Sigmoid colon (tissue), 7 donors: ENCODE data around the gene GAB2. TPM values are rescaled to one million over a fixed set of nuclear protein-coding genes. Genes with fewer than 3 reads are reported as not detected.
A peak's percentile ranks its signal among the peaks of the same experiment; 100 is the strongest.

Experiments
- DNase-seq: peaks from one replicate; pipeline ENCODE4 v3.0.0-alpha.2; 2019
- H3K27ac ChIP-seq, 4 donors: fragments of 200-600 bp; sonication (generic); one replicate each; pipeline ENCODE4 v1.5.1; 2016 to 2019; ENCODE audit warnings: mild to moderate bottlenecking in 1 of 4
- H3K27me3 ChIP-seq, 3 donors: fragments of 200-600 bp; sonication (generic); one replicate each; pipeline ENCODE4 v1.5.1; 2019; ENCODE audit warnings: mild to moderate bottlenecking in 1 of 3
- H3K36me3 ChIP-seq, 4 donors: fragments of 200-600 bp; sonication (generic); one replicate each; pipeline ENCODE4 v1.5.1; 2016 to 2019
- H3K4me1 ChIP-seq, 4 donors: fragments of 200-600 bp; sonication (generic); one replicate each; pipeline ENCODE4 v1.5.1; 2017 to 2019
- H3K4me3 ChIP-seq, 4 donors: fragments of 200-600 bp; sonication (generic); one replicate each; pipeline ENCODE4 v1.5.1; 2017 to 2019; ENCODE audit warnings: mild to moderate bottlenecking in 2 of 4, moderate library complexity in 1 of 4
- H3K9me3 ChIP-seq, 4 donors: fragments of 200-600 bp in 3 of 4; sonication (generic) in 3 of 4; one replicate each; pipeline versions ENCODE4 v1.5.1 to v1.6.1; 2013 to 2019
- CTCF ChIP-seq, 4 experiments: fragments of 450-650 bp in 3 of 4; fragments of 200-600 bp in 1 of 4; IDR thresholded peaks; one replicate each; pipeline ENCODE4 v1.5.1; 2016 to 2019; ENCODE audit warnings: antibody characterized with exemption in 4 of 4, mild to moderate bottlenecking in 3 of 4, moderate library complexity in 2 of 4
- EP300 ChIP-seq, 4 donors: sonication (generic); formaldehyde crosslinking; IDR thresholded peaks; one replicate each; pipeline ENCODE4 v1.6.1; 2017; ENCODE audit warnings: antibody characterized with exemption in 4 of 4
- POLR2A ChIP-seq, 2 donors: fragments of 450-650 bp; IDR thresholded peaks; one replicate each; pipeline ENCODE4 v1.6.1; 2016; ENCODE audit warnings: antibody characterized with exemption in 2 of 2, mild to moderate bottlenecking in 2 of 2, moderate library complexity in 2 of 2
- POLR2AphosphoS5 ChIP-seq, 4 donors: sonication (generic); formaldehyde crosslinking; IDR thresholded peaks; one replicate each; pipeline ENCODE4 v1.6.1; 2017; ENCODE audit warnings: antibody characterized with exemption in 4 of 4
- WGBS, 2 donors: extraction: QIAGEN DNeasy Blood & Tissue Kit; methylation state at CpG; one replicate each; pipeline ENCODE4 v1.1.7; 2013; 5-methylcytosine and 5-hydroxymethylcytosine counted together
- intact Hi-C: fragments of 100-400 bp; cut with DNase I; formaldehyde crosslinking; loops from one replicate; pipeline ENCODE4 v1.15.1; 2023
- polyA plus RNA-seq, 3 donors: library from polyadenylated mRNA; stranded (reverse); fragments of 200-250 nt; gene quantifications; one replicate each; pipeline ENCODE4 v1.2.3, GENCODE V29; 2013
- total RNA-seq, 4 donors: library from RNA; depleted of rRNA; stranded (reverse); fragments of >200 nt; gene quantifications; one replicate each; pipeline ENCODE4 v1.1.0, GENCODE V29; 2016
- donor health status: healthy with polysubstance abuse.
- donor health status: Bipolar disorder and iron deficiency.
- donor health status: healthy.

The GAB2 gene
- total and polyA plus RNA-seq, 7 donors: 10.8 to 23.5 (median 13.6) TPM

- Histone ChIP-seq H3K4me3 (no peak overlapping the region), H3K4me1 (peaks cover 0 to 45% (median 24%) of the 10 kb centered on the region in 4 donors), H3K9me3 (no peaks in the 10 kb centered on the region), H3K27ac (no peak overlapping the region), H3K36me3 (no peaks in the 10 kb centered on the region), H3K27me3 (no peaks in the 10 kb centered on the region)
- WGBS, 2 donors: 73 to 76% methylated on average over 7 of the region's 7 CpGs
- TF ChIP-seq CTCF (IDR thresholded peaks at IDR 0.05) (no peak), POLR2A (IDR thresholded peaks at IDR 0.05) (no peak), POLR2AphosphoS5 (IDR thresholded peaks at IDR 0.05) (no peak), EP300 (IDR thresholded peaks at IDR 0.05) (no peak)
- no peak for DNase-seq
- intact Hi-C loops: no loop called here
Measured at GRCh38 chr11:78354408-78355308, 63.0 kb downstream of the GAB2 start.

DNA sequence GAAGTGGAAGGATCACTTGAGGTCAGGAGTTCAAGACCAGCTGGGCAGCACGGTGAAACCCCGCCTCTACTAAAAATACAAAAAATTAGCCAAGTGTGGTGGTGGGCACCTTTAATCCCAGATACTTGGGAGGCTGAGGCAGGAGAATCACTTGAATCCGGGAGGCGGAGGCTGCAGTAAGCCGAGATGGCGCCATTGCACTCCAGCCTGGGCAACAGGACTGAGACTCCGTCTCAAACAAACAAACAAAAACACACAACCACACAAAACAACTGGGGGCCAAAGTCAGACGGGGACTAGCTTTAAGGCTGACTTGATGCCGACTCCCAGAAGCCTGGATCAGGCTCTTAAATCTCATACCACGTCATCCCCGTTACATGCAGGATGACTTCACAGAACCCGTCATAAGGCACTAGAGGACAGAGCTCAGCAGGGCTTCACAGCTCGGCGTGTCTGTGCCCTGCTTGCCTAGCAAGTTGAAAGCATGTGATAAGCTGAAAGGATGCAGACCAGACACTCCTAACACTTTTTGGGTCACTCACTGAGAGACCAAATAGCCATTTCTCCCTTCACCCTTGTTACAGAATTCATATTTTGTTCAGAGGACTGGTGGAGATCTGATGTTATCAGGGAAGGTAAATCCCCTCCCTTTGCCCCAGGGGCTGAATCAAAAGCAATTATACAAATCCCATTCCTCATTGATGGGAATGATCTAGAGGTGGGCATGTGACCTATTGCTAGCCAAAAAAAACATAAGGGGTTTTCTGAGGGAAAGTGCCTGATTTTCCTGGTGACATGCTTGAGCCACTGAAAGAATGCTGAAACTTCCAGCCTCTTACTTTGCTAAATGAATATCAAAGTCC is 65.4 kb downstream of the GAB2 start:
- Histone ChIP-seq H3K27me3 (no peaks in the 10 kb centered on the region), H3K9me3 (no peaks in the 10 kb centered on the region), H3K4me1 (peaks cover 0 to 57% (median 36%) of the 10 kb centered on the region in 4 donors), H3K4me3 (no peak overlapping the region), H3K27ac (peak overlapping the region in 3 of 4 donors; percentile 64 to 76 (median 70)), H3K36me3 (no peaks in the 10 kb centered on the region)
- no peak for TF ChIP-seq POLR2A (IDR thresholded peaks at IDR 0.05)
- no peak for TF ChIP-seq EP300 (IDR thresholded peaks at IDR 0.05)
- no peak for TF ChIP-seq CTCF (IDR thresholded peaks at IDR 0.05)
- TF ChIP-seq POLR2AphosphoS5 (IDR thresholded peaks at IDR 0.05): no peak
- intact Hi-C loops: loop anchor here (2.0 kb wide), 1 partner anchor 65 kb away; the partner anchor contains the start of gene GAB2
- DNase-seq: no peak
- WGBS, 2 donors: 93% methylated on average over 14 of the region's 14 CpGs

- intact Hi-C loops: loop anchor here (2.0 kb wide), 1 partner anchor 66 kb away; the partner anchor contains the start of gene GAB2
- 48 to 74% methylated on average over 3 of the region's 3 CpGs for WGBS, 2 donors
- Histone ChIP-seq H3K4me3 (peak overlapping the region in 1 of 4 donors; percentile 7), H3K36me3 (no peaks in the 10 kb centered on the region), H3K4me1 (peaks cover 0 to 57% (median 36%) of the 10 kb centered on the region in 4 donors), H3K27ac (peak overlapping the region; percentile 64 to 76 (median 69)), H3K9me3 (no peaks in the 10 kb centered on the region), H3K27me3 (no peaks in the 10 kb centered on the region)
- DNase-seq: no peak
- no peak for TF ChIP-seq EP300 (IDR thresholded peaks at IDR 0.05)
- TF ChIP-seq POLR2A (IDR thresholded peaks at IDR 0.05): no peak
- no peak for TF ChIP-seq POLR2AphosphoS5 (IDR thresholded peaks at IDR 0.05)
- no peak for TF ChIP-seq CTCF (IDR thresholded peaks at IDR 0.05)
Measured at GRCh38 chr11:78351193-78351592, 66.4 kb downstream of the GAB2 start.

GRCh38 chr11:78350646-78351165 is 66.9 kb downstream of the GAB2 start:
- Histone ChIP-seq H3K27ac (peak overlapping the region; percentile 64 to 76 (median 69)), H3K4me3 (peak overlapping the region in 3 of 4 donors; percentile 7 to 26 (median 16))
- 4 to 12% methylated on average over 7 of the region's 7 CpGs for WGBS, 2 donors

More at GRCh38 chr11:78350646-78351165, 66.9 kb downstream of the GAB2 start:
- H3K9me3 ChIP-seq: no peaks in the 10 kb centered on the region
- H3K27me3 ChIP-seq: no peaks in the 10 kb centered on the region
- intact Hi-C loops: loop anchor here (2.0 kb wide), 1 partner anchor 66 kb away; the partner anchor contains the start of gene GAB2
- DNase-seq: peak; percentile 63
- H3K4me1 ChIP-seq: peaks cover 0 to 57% (median 38%) of the 10 kb centered on the region in 4 donors
- TF ChIP-seq POLR2A (IDR thresholded peaks at IDR 0.05): no peak
- TF ChIP-seq POLR2AphosphoS5 (IDR thresholded peaks at IDR 0.05): peak in 1 of 4 donors; percentile 28
- H3K36me3 ChIP-seq: no peaks in the 10 kb centered on the region
